HCT116 (cell line): ENCODE measurements around the gene GFI1B. TPM values are rescaled to one million over a fixed set of nuclear protein-coding genes. Genes with fewer than 3 reads are reported as not detected.

ENCODE experiments used
- ATAC-seq: fragments of 200-7000 bp; cut with Tn5 transposase; 2 replicates; pipeline ENCODE4 v1.9.1; 2020; ENCODE audit warnings: mild to moderate bottlenecking, moderate library complexity
- BruUV-seq: library from RNA; stranded (reverse); fragments of 400-500 nt; replicated peaks from 2 replicates; lab custom pipeline; 2021; lab: Mats Ljungman, UMichigan
- CTCF ChIA-PET: fragments of 300-600 bp; sonication (Branson Sonifier 250); formaldehyde crosslinking; loops from one replicate; lab custom pipeline; 2021; ENCODE audit warnings: antibody characterized with exemption; lab: Charles Lee
- POLR2A ChIA-PET: fragments of 300-600, 350-600 bp; sonication (Branson Sonifier 250); formaldehyde crosslinking; loops from one replicate; lab custom pipeline; 2021; ENCODE audit warnings: antibody characterized with exemption; lab: Charles Lee
- RAD21 ChIA-PET, 2 experiments: fragments of 300-600 bp; sonication (Branson Sonifier 250); formaldehyde crosslinking; loops; one replicate each; lab custom pipeline; 2023; ENCODE audit warnings: low total read pairs in 2 of 2; ENCODE audit not compliant: uncharacterized antibody in 2 of 2, unreplicated experiment in 2 of 2, low non-redundant PET in 1 of 2; lab: Charles Lee
- DNase-seq: peaks from one replicate; pipeline ENCODE4 v3.0.0-alpha.2; 2010; ENCODE audit warnings: low read depth, low spot score
- H2AFZ ChIP-seq: fragments of 200-600 bp; shearing (Covaris generic), sonication (generic); 2 replicates; pipeline ENCODE4 v1.6.1; 2017; ENCODE audit warnings: low read depth, mixed run types, mixed read lengths, antibody characterized with exemption, low read length; ENCODE audit not compliant: poor library complexity, severe bottlenecking
- H3K27ac ChIP-seq: 2 replicates; pipeline ENCODE4 v1.5.1; 2012; ENCODE audit warnings: low read depth, low read length
- H3K27me3 ChIP-seq: fragments of 200-600 bp; sonication (generic); 2 replicates; pipeline ENCODE4 v1.6.1; 2016; ENCODE audit warnings: mixed run types, low read length, mixed read lengths; ENCODE audit not compliant: insufficient read depth
- H3K36me3 ChIP-seq, 2 experiments: fragments of 200-500 bp in 1 of 2; fragments of 200-600 bp in 1 of 2; sonication (Bioruptor generic) in 1 of 2; sonication (generic) in 1 of 2; 2 replicates each; pipeline versions ENCODE4 v1.5.1 to v1.6.1; 2014 to 2016; ENCODE audit warnings: low read length in 2 of 2, inconsistent platforms in 1 of 2, mixed read lengths in 1 of 2, mixed run types in 1 of 2; ENCODE audit not compliant: insufficient read depth in 2 of 2, control insufficient read depth in 1 of 2
- H3K4me1 ChIP-seq, 2 experiments: fragments of 200-600 bp in 1 of 2; sonication (generic) in 1 of 2; 2 replicates each; pipeline versions ENCODE4 v1.5.1 to v1.6.1; 2012 to 2017; ENCODE audit warnings: low read length in 2 of 2, inconsistent platforms in 1 of 2, mild to moderate bottlenecking in 1 of 2, mixed read lengths in 1 of 2, mixed run types in 1 of 2, moderate library complexity in 1 of 2; ENCODE audit not compliant: insufficient read depth in 2 of 2, control insufficient read depth in 1 of 2
- H3K4me2 ChIP-seq: fragments of 200-600 bp; sonication (generic); 2 replicates; pipeline ENCODE4 v1.6.1; 2017; ENCODE audit warnings: mixed run types, low read length, mixed read lengths
- H3K4me3 ChIP-seq, 2 experiments: fragments of 200-600 bp in 1 of 2; sonication (generic) in 1 of 2; replicated peaks in 1 of 2; 2 replicates each; pipeline ENCODE4 v1.5.1; 2011 to 2016; ENCODE audit warnings: low read length in 2 of 2, control low read depth in 1 of 2, low read depth in 1 of 2, mild to moderate bottlenecking in 1 of 2, mixed read lengths in 1 of 2, mixed run types in 1 of 2
- H3K79me2 ChIP-seq: fragments of 200-600 bp; sonication (generic); 2 replicates; pipeline ENCODE4 v1.6.1; 2017; ENCODE audit warnings: mild to moderate bottlenecking, mixed run types, low read length, moderate library complexity, mixed read lengths; ENCODE audit not compliant: insufficient read depth
- H3K9ac ChIP-seq: fragments of 200-600 bp; sonication (generic); 2 replicates; pipeline ENCODE4 v1.6.1; 2016; ENCODE audit warnings: low read length, mixed read lengths
- H3K9me2 ChIP-seq: fragments of 200-600 bp; sonication (generic), shearing (Covaris generic); 2 replicates; pipeline ENCODE4 v1.6.1; 2017; ENCODE audit warnings: mixed run types, mild to moderate bottlenecking, moderate library complexity; ENCODE audit not compliant: insufficient read depth
- H3K9me3 ChIP-seq, 2 experiments: fragments of 200-500 bp in 1 of 2; fragments of 200-600 bp in 1 of 2; sonication (Bioruptor generic) in 1 of 2; sonication (generic) in 1 of 2; 2 replicates each; pipeline ENCODE4 v1.6.1; 2014 to 2017; ENCODE audit warnings: low read length in 2 of 2, mixed read lengths in 2 of 2, inconsistent platforms in 1 of 2, low read depth in 1 of 2, mild to moderate bottlenecking in 1 of 2, mixed run types in 1 of 2, moderate library complexity in 1 of 2; ENCODE audit not compliant: control insufficient read depth in 1 of 2, insufficient read depth in 1 of 2
- H4K20me1 ChIP-seq: fragments of 200-600 bp; sonication (generic), shearing (Covaris generic); 2 replicates; pipeline ENCODE4 v1.6.1; 2017; ENCODE audit warnings: mixed run types, mild to moderate bottlenecking, moderate library complexity; ENCODE audit not compliant: insufficient read depth
- ATF3 ChIP-seq: IDR thresholded peaks from 2 replicates; pipeline ENCODE4 v1.6.1; 2012
- CBX3 ChIP-seq: IDR thresholded peaks from 2 replicates; pipeline ENCODE4 v1.6.1; 2012; ENCODE audit warnings: low read depth
- CEBPB ChIP-seq: IDR thresholded peaks from 2 replicates; pipeline ENCODE4 v1.6.1; 2012; ENCODE audit warnings: low read depth
- ELF1 ChIP-seq: IDR thresholded peaks from 2 replicates; pipeline ENCODE4 v1.6.1; 2012; ENCODE audit warnings: low read depth, borderline replicate concordance
- EZH2 ChIP-seq: fragments of 200-600 bp; sonication (generic); IDR thresholded peaks from 2 replicates; pipeline ENCODE4 v1.6.1; 2017; ENCODE audit warnings: antibody characterized with exemption, mixed run types
- EZH2phosphoT487 ChIP-seq: fragments of 200-600 bp; IDR thresholded peaks from 2 replicates; pipeline ENCODE4 v1.6.1; 2018; ENCODE audit warnings: antibody characterized with exemption, borderline replicate concordance
- JUND ChIP-seq: IDR thresholded peaks from 2 replicates; pipeline ENCODE4 v1.6.1; 2012
- POLR2A ChIP-seq: IDR thresholded peaks from 2 replicates; pipeline ENCODE4 v1.7.0; 2011; ENCODE audit warnings: borderline replicate concordance; ENCODE audit not compliant: insufficient read depth, insufficient read length; ENCODE audit errors: extremely low read depth
- POLR2AphosphoS5 ChIP-seq: IDR thresholded peaks from 2 replicates; pipeline ENCODE4 v1.6.1; 2011; ENCODE audit warnings: mild to moderate bottlenecking, low read depth, low read length, moderate library complexity
- RAD21 ChIP-seq: IDR thresholded peaks from 2 replicates; pipeline ENCODE4 v1.6.1; 2012; ENCODE audit warnings: low read depth, mild to moderate bottlenecking
- REST ChIP-seq: IDR thresholded peaks from 2 replicates; pipeline ENCODE4 v1.6.1; 2012; ENCODE audit warnings: low read depth
- SRF ChIP-seq: IDR thresholded peaks from 2 replicates; pipeline ENCODE4 v1.6.1; 2012; ENCODE audit warnings: low read depth
- YY1 ChIP-seq: IDR thresholded peaks from 2 replicates; pipeline ENCODE4 v1.6.1; 2011; ENCODE audit warnings: low read length, low read depth, moderate library complexity, mild to moderate bottlenecking; ENCODE audit not compliant: insufficient replicate concordance; ENCODE audit errors: extremely low read depth
- ZFX ChIP-seq: fragments of 450-650 bp; IDR thresholded peaks from 2 replicates; pipeline ENCODE4 v1.6.1; 2017
- ZNF274 ChIP-seq: fragments of 200-500 bp; sonication (Bioruptor generic); IDR thresholded peaks from 2 replicates; pipeline ENCODE4 v1.6.1; 2014; ENCODE audit warnings: mild to moderate bottlenecking, low read depth, low read length, inconsistent platforms
- intact Hi-C: fragments of 100-400 bp; cut with micrococcal nuclease; formaldehyde crosslinking; loops from 2 replicates; pipeline ENCODE4 v1.10.0; 2022
- total RNA-seq: library from RNA; stranded (reverse); gene quantifications from one replicate; pipeline ENCODE4 v1.2.1, GENCODE V29; 2021; ENCODE audit not compliant: unreplicated experiment
- TF ChIP-seq, protein P1 (sequence below): IDR thresholded peaks from 2 replicates; pipeline ENCODE4 v1.6.1; 2011; ENCODE audit warnings: mild to moderate bottlenecking, low read length, moderate library complexity; ENCODE audit not compliant: insufficient replicate concordance; ENCODE audit errors: extremely low read depth

Gene GFI1B
- total RNA-seq, 1 experiment from 2014 or later, result 0.20 TPM

DNA sequence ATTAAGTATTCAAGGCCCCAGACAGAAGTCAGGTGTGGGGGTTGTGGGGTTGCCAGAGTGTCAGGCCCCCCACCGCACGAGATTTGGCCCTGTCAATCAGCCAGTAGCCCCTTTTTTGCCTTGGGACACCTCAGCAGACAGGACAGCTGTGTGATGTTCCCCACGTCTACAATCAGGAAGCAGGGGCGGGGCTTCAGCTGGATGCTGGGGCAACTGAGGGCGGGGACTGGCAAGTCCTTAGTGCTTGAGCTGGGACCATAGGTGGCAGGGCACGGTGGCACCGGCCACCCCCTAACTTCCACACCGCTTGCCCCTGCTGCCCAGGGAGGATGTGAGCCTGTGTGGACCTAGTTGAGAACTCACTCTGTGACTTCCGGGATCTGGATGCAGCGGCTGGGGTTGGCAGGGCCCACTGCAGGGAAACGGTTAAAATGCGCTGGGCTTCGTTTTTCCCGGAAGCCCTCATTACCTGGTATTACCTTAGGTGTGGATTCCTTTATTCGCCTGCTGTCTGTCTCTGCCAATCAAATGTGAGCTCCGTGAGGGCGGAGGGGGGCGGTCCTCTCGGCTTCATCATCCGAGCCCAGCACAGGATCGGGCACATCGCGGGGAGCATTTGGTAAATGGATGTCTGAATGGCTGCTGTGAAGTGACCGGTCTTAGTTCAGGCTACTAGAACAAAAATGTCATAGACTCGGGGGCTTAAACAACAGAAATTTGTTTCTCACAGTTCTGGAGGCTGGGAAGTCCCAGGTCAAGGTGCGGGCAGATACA, 44.8 kb downstream of the GFI1B start:
- H3K9me3 ChIP-seq, result no peaks in the 10 kb centered on the region
- no peaks in the 10 kb centered on the region for H3K36me3 ChIP-seq
- no peaks in the 10 kb centered on the region for H3K79me2 ChIP-seq
- H3K27me3 ChIP-seq, result no peaks in the 10 kb centered on the region
- H3K4me1 ChIP-seq, result peaks cover 0 to 3% of the 10 kb centered on the region in 2 experiments; a peak in 2 of 4 replicates
- H3K9ac ChIP-seq, result no peak overlapping the region
- no peak overlapping the region for H3K4me2 ChIP-seq
- no peak overlapping the region for H3K27ac ChIP-seq
- no peak overlapping the region for H3K4me3 ChIP-seq
- intact Hi-C loops, result no loop called here
- DNase-seq, result no peak
- H2AFZ ChIP-seq, result no peak overlapping the region
- H3K9me2 ChIP-seq, result no peaks in the 10 kb centered on the region
- TF ChIP-seq CEBPB (no peak), EZH2 (no peak), ZFX (no peak), CBX3 (no peak), ZNF274 (no peak), ATF3 (no peak), POLR2A (no peak), REST (no peak), YY1 (no peak), ELF1 (no peak), EZH2phosphoT487 (no peak), RAD21 (no peak), POLR2AphosphoS5 (no peak), SRF (no peak), JUND (no peak)
- TF ChIP-seq, protein P1, sequence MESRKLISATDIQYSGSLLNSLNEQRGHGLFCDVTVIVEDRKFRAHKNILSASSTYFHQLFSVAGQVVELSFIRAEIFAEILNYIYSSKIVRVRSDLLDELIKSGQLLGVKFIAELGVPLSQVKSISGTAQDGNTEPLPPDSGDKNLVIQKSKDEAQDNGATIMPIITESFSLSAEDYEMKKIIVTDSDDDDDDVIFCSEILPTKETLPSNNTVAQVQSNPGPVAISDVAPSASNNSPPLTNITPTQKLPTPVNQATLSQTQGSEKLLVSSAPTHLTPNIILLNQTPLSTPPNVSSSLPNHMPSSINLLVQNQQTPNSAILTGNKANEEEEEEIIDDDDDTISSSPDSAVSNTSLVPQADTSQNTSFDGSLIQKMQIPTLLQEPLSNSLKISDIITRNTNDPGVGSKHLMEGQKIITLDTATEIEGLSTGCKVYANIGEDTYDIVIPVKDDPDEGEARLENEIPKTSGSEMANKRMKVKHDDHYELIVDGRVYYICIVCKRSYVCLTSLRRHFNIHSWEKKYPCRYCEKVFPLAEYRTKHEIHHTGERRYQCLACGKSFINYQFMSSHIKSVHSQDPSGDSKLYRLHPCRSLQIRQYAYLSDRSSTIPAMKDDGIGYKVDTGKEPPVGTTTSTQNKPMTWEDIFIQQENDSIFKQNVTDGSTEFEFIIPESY, result no peak
- TF ChIP-seq, all 23 proteins: peak for 0
- no TSS peak for BruUV-seq
- H4K20me1 ChIP-seq, result no peaks in the 10 kb centered on the region
- ChIA-PET RAD21 (no interaction called here), POLR2A (no interaction called here), CTCF (interaction anchor here (2.5 kb wide), 1 partner anchor 7 kb away, joined by 47 read pairs; the partner anchor contains the start of gene GTF3C5)
- ATAC-seq, result no peak
